Measurements from ENCODE around the gene APBA1.

The APBA1 gene

DNA sequence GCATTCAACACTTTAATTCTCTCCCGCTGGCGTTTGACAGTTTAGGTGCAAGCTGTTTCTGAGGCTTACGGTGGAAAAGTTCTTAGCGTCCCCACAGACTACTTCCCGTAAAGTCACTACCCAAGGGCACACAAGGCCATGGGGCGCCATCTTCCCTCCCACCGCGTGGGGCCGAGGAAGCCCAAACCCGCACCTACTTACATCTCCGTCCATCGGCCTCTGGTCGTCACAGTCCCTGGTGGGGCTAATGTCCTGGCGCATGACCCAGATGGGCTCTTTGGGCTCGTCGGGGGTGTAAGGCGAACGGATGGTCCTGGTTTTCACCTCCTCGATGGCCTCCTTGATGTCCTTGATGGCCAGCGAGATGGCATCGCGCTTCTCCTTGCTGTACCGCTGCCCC, 156.4 kb downstream of the APBA1 start:
- no peak for DNase-seq

DNA sequence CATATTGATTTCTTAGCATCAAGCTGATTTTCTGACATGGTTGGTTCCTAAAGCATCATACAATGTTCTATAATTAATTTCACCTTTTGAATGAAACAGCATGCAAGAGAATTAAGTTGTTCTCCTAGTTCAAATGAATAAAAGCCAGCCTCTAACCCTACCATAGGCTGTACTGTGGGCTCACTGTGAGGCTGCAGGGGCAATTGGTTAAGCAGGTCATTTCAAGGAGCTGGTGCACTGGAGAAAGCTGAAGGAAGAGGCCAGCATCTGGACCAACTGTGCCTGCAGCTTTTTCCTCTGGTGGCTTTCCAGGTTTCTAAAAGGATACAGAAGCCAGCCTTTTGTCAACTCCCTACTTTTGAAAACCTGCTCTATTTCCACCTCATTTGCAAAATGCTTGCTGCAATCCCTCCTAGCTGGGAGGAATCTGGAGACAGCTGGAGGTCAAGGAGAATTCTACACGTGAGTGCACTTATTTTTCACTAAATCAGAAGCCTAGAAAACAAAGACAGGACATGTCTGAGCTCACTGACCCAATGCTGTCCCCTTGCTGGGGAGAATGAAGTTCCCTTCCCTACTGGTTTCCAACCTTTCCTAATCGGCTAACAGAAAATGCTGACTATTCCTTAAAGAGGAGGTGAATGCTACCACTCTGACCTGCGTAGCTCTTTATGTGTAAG, 158.9 kb downstream of the APBA1 start:
- DNase-seq, result no peak

GRCh38 chr9:69504058-69504457, 168.1 kb downstream of the APBA1 start:
- DNase-seq, result no peak

GRCh38 chr9:69502671-69503301, 169.4 kb downstream of the APBA1 start:
- no peak for DNase-seq

GRCh38 chr9:69500896-69501295, 171.3 kb downstream of the APBA1 start:
- DNase-seq, result no peak

- no peak for DNase-seq
These were observed 172.2 kb downstream of the APBA1 start for GRCh38 chr9:69499959-69500358.

DNA sequence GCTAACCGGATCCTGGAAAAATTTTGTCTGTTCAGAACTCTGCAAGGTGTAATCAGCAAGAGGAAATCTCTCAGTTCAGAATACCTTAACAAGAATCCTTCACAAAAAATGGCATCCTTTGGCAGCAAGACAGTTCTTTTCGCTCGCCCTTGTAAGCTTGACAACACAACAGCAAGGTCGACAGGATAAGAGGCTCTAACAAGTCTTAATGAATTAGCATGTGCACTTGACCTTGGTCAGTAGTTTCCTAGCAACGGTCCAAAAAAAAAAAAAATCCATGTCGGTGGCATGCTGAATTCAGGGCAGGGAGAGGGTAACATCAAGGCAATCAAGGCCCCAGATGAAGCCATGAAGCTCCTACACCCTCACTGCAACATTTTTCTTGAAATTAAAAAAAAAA, 172.8 kb downstream of the APBA1 start:
- DNase-seq, result no peak

GRCh38 chr9:69498470-69498869, 173.7 kb downstream of the APBA1 start:
- DNase-seq, result no peak

DNA sequence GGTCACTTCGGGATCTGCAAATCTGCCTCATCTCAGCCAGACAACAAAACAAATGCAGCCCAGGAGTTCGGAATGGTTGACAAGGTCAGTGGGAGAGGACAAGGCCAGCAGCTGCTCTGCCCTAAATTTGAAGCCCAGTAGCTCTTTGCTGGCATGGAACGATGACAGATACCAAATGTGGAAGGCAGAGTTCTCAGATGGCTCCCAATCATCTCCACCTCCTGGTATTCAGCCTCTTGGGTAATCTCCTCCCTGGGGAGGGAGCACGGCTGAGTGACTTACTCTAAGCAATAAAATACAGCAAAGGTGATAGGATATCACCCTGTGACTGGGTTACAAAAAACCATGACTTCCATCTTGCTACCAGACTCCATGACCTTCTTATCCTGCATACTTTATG, 174.4 kb downstream of the APBA1 start:
- DNase-seq, result no peak

DNA sequence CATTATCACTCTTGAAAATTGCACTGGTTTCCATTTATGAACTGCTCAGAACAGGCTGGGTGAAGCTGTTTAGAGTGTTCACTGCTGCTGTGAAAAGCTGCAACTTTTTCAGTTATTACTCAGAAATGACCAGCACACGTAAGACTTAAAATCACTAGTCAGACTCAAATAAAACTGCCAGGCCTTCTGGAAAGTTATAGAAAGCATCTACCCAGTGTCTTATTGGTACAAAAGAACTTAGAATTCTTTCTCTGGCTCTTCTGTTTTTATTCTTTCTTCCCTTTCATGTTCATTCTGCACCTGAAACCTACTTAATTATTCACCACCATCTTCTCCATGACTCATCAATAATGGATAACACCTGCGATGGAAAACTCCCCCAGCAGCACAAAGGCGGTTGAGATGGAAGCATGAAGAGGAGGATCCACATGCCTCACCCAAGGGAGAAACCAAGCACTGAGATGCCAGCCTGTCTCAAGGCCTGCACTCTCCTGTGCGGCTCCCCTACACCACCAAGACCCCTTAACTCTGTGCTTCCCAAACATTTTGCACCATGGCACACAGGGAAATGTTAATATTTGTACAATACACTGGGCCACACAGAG, 175.2 kb downstream of the APBA1 start:
- DNase-seq, result no peak

GRCh38 chr9:69495296-69495695, 176.9 kb downstream of the APBA1 start:
- no peak for DNase-seq

- no peak for DNase-seq
These were observed 177.4 kb downstream of the APBA1 start for GRCh38 chr9:69494763-69495162.

DNA sequence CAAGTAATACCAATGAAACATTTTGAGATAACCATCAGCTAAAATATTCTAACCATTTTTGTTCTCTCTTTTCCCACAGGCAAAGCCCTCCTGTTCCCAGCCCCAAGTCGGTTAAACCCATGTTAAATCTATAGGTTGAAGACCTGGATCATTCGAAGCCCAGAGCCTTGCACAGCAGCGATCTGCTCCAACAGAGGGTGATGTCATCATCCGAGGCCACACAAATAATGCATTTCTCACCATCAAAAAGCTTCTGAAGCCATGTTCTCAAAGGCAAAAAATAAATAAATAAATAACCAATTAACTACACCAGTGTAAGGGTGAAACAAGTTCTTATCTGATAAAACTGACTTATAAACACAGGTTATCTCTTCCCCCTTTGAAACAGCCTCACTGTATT, 178.0 kb downstream of the APBA1 start:
- DNase-seq, result no peak

DNA sequence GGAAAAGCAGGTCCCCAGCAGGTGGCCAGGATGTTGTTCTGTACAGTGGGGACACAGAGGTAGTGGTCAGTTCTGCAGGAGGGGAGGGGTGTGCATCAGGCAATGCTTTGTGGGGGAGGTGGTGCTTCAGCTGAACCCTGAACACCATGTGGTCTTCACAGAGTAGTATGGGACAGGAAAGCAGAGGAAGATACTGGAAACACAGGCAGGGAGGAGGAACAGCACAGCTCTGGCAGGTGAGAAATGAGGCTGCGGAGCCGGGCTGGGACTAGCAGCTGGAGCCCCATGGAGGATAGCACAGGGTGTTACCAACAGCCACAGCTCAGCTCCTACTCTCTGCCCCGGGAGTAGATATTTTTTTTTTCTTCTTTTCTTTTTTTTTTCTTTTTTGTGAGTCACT, 185.7 kb downstream of the APBA1 start:
- no peak for DNase-seq

DNA sequence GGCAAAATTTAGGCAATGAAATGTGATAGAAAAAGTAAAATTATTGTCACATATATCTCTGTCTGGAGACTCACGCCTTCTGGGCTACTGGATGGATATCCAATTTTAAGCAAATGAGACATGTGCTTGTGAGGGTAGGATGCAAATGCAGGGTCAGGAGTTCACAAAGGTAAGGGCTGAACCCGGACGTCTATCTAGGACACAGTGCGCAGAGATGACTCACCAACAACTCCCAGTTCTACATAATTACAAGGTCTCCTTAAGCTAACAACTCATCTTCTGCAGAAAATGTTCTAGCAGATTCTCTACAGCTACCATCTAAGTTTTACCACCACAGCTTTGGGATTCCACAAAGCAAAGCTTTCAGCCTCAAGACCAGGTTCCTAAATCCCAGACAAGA, 186.7 kb downstream of the APBA1 start:
- DNase-seq, result no peak

GRCh38 chr9:69483886-69484422, 188.2 kb downstream of the APBA1 start:
- no peak for DNase-seq

DNA sequence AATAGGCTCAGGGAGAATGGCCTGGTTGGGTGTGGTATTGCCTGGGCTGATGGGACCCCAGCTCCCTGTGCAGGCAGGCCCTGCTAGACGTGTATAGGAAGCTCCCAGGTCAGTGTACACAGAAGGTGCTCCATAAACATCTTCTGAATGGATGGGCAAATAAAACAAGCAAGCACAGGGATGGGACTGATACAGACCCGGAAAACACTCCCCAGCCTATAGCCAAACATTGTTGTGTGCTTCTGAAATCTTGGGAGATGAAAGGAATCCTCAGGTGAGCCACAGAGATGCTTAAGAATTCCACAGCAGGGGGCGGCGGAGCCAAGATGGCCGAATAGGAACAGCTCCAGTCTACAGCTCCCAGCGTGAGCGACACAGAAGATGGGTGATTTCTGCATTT, 195.4 kb downstream of the APBA1 start:
- no peak for DNase-seq

DNA sequence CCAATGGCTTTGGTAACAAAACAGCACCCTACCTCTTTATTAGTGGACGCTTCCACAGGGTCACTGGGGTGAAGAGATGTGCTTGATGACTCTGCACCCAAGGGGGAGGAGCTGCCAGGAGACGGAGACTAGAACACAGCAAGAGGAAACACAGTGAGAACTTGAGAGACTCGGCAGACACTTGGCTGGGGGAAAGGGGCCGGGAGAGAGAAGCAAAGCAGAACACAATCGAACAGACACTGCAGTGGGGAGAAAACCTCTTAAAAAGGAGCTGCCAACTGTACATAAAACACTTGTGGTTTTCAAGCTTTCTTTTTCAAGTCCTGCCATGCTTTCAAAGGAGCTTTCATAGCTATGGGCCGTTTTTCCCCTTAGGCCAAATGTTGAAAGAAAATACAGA, 196.2 kb downstream of the APBA1 start:
- no peak for DNase-seq

GRCh38 chr9:69474821-69475220, 197.3 kb downstream of the APBA1 start:
- no peak for DNase-seq

DNA sequence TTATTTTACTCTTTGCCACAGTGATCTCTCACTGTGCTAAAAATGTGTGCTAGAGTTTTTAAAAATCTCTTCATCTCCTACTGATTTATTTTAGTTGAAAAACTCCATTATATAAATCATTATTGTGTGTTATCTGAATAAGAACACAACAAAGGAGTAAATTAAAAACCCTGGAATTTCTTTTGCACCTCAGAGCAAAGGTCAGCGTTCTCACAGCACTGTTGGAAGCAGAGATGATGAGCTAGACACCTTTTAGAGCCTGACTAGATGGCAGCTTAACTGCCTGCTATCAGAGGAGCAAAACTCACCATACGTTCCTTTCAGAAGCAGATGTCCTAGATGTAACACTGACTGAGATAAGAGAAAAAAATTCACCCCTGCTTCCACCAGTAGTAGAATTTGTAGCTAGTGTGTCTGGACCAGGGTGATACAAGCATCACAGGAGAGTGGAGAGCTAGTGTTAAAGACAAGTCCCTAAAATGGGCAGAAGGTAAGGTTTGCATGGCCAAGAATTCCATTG, 200.0 kb downstream of the APBA1 start:
- DNase-seq, result no peak

DNA sequence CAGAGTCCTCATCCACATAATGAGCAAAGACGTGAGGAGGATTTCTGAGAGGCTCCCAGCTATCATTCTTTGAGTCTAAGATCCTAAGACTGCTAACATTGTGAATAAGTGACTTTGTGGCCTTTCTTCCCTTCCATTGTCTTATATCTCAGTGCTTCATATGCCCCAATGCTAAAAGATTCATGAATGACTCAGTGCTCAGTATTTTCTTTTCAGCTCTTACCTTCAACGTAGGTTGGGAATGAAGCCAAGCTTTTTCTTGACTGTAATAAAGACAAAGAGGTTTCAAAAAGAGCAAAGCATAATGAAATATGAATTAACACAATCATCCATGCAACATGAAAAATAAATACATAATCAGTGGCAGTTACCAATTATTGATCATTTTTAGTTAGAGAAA, 200.7 kb downstream of the APBA1 start:
- DNase-seq, result no peak

GRCh38 chr9:69470186-69470977, 201.8 kb downstream of the APBA1 start:
- DNase-seq, result no peak

DNA sequence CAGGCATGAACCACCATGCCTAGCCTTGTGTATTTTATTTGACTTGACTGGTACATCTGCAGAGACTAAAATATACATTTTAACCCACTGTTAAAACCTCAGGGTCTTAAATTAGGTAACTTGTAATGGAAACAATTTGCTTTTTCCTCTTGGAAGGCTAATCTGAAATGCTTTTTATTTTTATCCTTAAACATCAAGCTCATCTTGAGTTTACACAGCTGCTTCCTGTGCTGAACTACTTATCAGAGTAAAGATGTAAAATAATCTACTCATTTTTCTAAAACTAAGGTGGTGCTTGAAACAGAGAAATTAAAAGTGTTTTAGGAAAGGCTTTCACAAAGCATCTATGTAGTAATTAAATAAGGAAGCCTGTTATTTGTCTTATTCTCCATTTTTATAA, 203.0 kb downstream of the APBA1 start:
- no peak for DNase-seq
